HG03558 (cell line): Measurements from ENCODE around the gene KLHL26.
"Not testable (repeated sequence)": the region's sequence is repeated elsewhere in the genome, so short reads cannot be mapped to it uniquely, and the experiment has no call there.

ENCODE experiments used
- ATAC-seq: cut with Tn5 transposase; IDR thresholded peaks from one replicate; pipeline ENCODE4 v1.9.1; 2021; ENCODE audit warnings: moderate number of reproducible peaks; ENCODE audit not compliant: unreplicated experiment; ENCODE audit errors: extremely low read depth

The KLHL26 gene

GRCh38 chr19:18600692-18601397 is 36.0 kb upstream of the KLHL26 start:
- ATAC-seq = not testable (repeated sequence)

GRCh38 chr19:18601875-18602274 is 35.0 kb upstream of the KLHL26 start:
- ATAC-seq = no peak

- ATAC-seq = no peak
These were observed 33.4 kb upstream of the KLHL26 start for GRCh38 chr19:18603255-18603957.

- ATAC-seq = no peak
These were observed 32.6 kb upstream of the KLHL26 start for GRCh38 chr19:18603958-18604819.

GRCh38 chr19:18604820-18605159 is 32.0 kb upstream of the KLHL26 start:
- no peak for ATAC-seq

GRCh38 chr19:18605196-18605545 is 31.7 kb upstream of the KLHL26 start:
- no peak for ATAC-seq

GRCh38 chr19:18605546-18606280 is 31.1 kb upstream of the KLHL26 start:
- no peak for ATAC-seq

- no peak for ATAC-seq
These were observed 30.3 kb upstream of the KLHL26 start, which contains the start of gene CRLF1 for GRCh38 chr19:18606281-18607225. CRLF1 (minus strand) TSS chr19:18606799; CDS start chr19:18606656, 143 bp downstream.

- no peak for ATAC-seq
These were observed 29.4 kb upstream of the KLHL26 start for GRCh38 chr19:18607226-18608101.

- ATAC-seq = no peak
These were observed 28.6 kb upstream of the KLHL26 start for GRCh38 chr19:18608102-18608804.

GRCh38 chr19:18608805-18609716 is 27.8 kb upstream of the KLHL26 start:
- ATAC-seq = no peak

GRCh38 chr19:18609717-18610051 is 27.1 kb upstream of the KLHL26 start:
- ATAC-seq = no peak

GRCh38 chr19:18610245-18610555 is 26.6 kb upstream of the KLHL26 start:
- no peak for ATAC-seq

GRCh38 chr19:18610556-18611326 is 26.1 kb upstream of the KLHL26 start:
- ATAC-seq = no peak

GRCh38 chr19:18611327-18612050 is 25.3 kb upstream of the KLHL26 start:
- ATAC-seq = no peak
